ENCODE measurements around the gene CALN1. TPM values are rescaled to one million over a fixed set of nuclear protein-coding genes. Genes with fewer than 3 reads are reported as not detected.
A peak's percentile ranks its signal among the peaks of the same experiment; 100 is the strongest.

CALN1 gene
- total and polyA plus RNA-seq, 4 donors = 0.14 to 0.84 (median 0.24) TPM

- TF ChIP-seq ZBTB33 (IDR thresholded peaks at IDR 0.05) (no peak), NR2F2 (IDR thresholded peaks at IDR 0.05) (no peak), ATF3 (IDR thresholded peaks at IDR 0.05) (no peak), RAD21 (IDR thresholded peaks at IDR 0.05) (no peak), GABPA (IDR thresholded peaks at IDR 0.05 in 1 of 2, conservative IDR thresholded peaks at IDR 0.05 in 1 of 2) (no peak), HNF4G (IDR thresholded peaks at IDR 0.05) (no peak), FOXA1 (IDR thresholded peaks at IDR 0.05) (no peak), YY1 (IDR thresholded peaks at IDR 0.05) (no peak)
Observed at GRCh38 chr7:72038022-72038732, 374.0 kb downstream of the CALN1 start (continued).

GRCh38 chr7:72037516-72037915, 374.6 kb downstream of the CALN1 start:
- peak overlapping the region in 1 of 2 donors; percentile 14 for H3K27ac ChIP-seq (ENCODE audit: low read depth in 1 of 2, low read length in 2 of 2)
- H3K4me3 ChIP-seq (ENCODE audit: low read depth in 1 of 3, low read length in 3 of 3) = no peak overlapping the region

More at GRCh38 chr7:72037516-72037915, 374.6 kb downstream of the CALN1 start:
- Histone ChIP-seq H3K4me1 (ENCODE audit: control insufficient read depth in 4 of 4, insufficient read depth in 4 of 4, low read length in 3 of 4) (peaks cover 0 to 2% (median 0%) of the 10 kb centered on the region in 4 donors), H3K36me3 (ENCODE audit: control insufficient read depth in 4 of 4, insufficient read depth in 3 of 4, low read depth in 1 of 4, low read length in 3 of 4) (no peaks in the 10 kb centered on the region), H3K27me3 (ENCODE audit: control insufficient read depth in 4 of 4, insufficient read depth in 4 of 4, low read length in 3 of 4) (no peaks in the 10 kb centered on the region), H3K9me3 (ENCODE audit: control insufficient read depth in 4 of 4, low read length in 3 of 4) (no peaks in the 10 kb centered on the region), H3K9ac (ENCODE audit: low read depth in 1 of 2, low read length in 2 of 2) (no peak overlapping the region)
- no peak for DNase-seq (ENCODE audit: low spot score)
- TF ChIP-seq RAD21 (IDR thresholded peaks at IDR 0.05) = peak in 1 of 2 donors; percentile 7
- TF ChIP-seq SP1 (IDR thresholded peaks at IDR 0.05) = peak; percentile 9
- TF ChIP-seq TAF1 (conservative IDR thresholded peaks at IDR 0.05) = no peak
- TF ChIP-seq HNF4A (conservative IDR thresholded peaks at IDR 0.05) = no peak
- TF ChIP-seq FOXA1 (IDR thresholded peaks at IDR 0.05) = no peak
- no peak for TF ChIP-seq REST (IDR thresholded peaks at IDR 0.05)
- no peak for TF ChIP-seq JUND (IDR thresholded peaks at IDR 0.05)
- no peak for TF ChIP-seq CTCF (IDR thresholded peaks at IDR 0.05; ENCODE audit: low read depth, low read length, missing input control)
- WGBS = 38% methylated on average over 2 of the region's 2 CpGs

All from liver (tissue), 9 donors.